ENCODE data around the gene TMEM63A.

Gene TMEM63A

DNA sequence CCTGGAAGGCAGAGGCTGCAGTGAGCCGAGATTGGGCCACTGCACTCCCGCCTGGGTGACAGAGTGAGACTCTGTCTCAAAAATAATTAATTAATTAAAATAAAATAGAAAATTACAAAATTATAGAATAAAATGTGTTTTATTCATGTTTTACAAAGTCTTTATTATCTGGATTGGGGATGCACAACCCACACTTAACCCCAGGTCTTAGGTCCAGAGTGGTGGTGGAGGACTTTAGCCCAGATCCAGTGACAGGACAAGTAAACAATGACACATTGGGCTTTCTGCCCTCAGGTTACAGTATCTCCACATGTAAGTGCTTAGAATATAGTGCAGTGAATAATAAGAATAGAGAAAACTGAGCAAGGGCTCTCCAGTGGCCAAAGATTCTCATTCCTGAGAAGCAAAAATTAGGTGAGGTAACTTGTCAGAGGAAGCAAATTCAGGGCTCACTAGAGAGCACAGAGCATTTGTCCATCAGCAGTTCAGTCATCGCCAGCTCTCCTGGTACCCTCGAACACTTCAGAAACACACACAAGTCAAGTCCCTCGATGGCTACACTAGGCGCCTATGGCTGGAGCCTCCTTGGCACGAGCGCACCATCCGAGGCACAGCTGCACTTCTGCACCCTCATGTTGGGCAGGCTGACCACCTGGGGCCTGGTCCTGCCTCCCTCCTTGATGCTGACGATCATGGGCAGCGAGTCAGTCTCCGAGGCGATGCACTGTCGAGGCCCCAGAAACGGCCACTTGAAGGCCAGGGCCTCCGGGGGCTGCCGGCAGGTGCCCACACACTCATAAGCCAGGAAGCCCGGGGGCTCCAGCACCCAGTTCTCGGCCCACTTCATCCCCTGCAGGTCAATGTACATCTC lies 4.2 kb upstream of the TMEM63A start:
- no peak for DNase-seq (ENCODE audit: low read depth, low spot score)

DNA sequence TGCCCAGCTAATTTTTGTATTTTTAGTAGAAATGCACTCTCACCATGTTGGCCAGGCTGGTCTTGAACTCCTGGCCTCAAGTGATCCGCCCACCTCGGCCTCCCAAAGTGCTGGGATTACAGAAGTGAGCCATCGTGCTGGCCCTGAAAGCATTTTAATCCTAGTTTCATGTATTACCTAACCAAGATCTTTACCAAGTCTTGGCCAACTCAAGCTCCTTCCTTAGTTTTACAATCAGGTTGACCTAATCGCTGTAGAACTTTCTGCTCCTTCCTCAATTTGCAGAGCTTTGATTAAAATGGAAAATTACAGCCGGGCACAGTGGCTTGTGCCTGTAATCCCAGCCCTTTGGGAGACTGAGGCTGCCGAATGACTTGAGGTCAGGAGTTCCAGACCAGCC lies 3.2 kb upstream of the TMEM63A start:
- no peak for DNase-seq (ENCODE audit: low read depth, low spot score)

DNA sequence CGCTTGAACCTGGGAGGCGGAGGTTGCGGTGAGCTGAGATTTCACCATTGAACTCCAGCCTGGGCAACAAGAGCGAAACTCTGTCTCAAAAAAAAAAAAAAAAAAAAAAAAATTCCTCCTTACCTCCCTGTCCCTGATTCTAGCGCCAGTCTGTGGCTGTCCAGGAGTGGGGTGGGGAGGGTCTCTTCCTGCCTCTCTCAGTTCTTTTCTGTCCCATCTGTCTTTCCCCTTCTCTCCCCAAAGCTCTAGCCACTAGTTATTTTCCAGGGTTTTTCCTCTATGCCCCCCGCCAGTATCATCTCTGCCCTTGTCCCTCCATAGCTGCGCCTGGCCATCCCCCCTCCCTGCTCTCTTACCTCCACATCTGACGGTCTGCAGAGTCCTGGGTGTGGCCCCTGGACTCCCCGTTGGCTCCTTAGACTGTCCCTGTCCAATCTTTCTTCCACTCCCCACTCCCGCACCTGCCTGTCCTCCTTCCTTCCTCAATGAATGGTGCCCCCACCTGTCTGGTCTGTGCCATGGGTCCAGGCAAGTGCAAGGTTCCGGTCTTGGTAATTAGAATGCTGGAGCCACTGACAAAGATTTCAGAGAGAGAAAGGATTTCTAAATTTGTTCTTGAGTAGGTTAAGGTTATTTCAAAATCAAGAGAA lies 1.6 kb upstream of the TMEM63A start:
- no peak for DNase-seq (ENCODE audit: low read depth, low spot score)

DNA sequence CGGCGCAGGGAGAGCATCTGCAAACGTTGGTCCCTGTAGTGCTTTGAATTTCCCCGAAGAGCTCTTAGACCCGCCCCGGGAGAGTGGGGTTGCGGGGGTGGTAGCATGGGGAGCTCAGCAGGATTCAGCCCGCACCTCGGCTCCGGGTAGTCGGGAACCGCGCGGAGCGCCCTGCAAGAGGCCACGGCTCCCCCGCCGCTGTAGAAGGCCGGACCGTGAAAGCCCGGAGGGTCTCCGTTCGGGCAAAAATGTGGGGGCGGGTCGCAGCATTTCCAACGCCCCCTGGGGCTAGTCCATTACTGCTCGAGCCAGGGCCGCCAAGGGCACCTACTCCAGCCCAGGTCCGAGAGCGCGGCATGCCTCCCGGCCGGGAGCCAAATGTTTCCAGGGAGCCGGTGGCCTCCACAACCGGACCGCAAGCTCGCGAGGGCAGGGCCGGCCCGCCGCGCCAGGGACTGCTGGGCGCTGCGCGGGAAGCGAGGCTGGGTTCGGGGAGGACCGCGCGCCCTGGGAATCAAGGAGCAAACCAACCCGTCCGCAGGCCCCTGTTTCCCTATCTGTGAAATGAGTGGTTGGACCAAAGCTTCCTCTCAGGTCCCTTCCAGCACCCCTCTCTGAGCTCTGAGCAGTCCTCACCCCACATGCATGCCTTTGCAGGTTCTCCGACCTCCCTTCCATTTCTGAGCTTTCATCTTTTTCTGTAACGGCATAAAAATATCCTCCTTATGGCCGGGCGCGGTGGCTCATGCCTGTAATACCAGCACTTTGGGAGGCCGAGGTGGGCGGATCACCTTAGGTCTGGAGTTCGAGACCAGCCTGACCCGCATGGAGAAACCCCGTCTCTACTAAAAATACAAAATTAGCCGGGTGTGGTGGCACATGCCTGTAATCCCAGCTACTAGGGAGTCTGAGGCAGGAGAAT lies 775 bp upstream of the TMEM63A start:
- DNase-seq (ENCODE audit: low read depth, low spot score), result no peak

DNA sequence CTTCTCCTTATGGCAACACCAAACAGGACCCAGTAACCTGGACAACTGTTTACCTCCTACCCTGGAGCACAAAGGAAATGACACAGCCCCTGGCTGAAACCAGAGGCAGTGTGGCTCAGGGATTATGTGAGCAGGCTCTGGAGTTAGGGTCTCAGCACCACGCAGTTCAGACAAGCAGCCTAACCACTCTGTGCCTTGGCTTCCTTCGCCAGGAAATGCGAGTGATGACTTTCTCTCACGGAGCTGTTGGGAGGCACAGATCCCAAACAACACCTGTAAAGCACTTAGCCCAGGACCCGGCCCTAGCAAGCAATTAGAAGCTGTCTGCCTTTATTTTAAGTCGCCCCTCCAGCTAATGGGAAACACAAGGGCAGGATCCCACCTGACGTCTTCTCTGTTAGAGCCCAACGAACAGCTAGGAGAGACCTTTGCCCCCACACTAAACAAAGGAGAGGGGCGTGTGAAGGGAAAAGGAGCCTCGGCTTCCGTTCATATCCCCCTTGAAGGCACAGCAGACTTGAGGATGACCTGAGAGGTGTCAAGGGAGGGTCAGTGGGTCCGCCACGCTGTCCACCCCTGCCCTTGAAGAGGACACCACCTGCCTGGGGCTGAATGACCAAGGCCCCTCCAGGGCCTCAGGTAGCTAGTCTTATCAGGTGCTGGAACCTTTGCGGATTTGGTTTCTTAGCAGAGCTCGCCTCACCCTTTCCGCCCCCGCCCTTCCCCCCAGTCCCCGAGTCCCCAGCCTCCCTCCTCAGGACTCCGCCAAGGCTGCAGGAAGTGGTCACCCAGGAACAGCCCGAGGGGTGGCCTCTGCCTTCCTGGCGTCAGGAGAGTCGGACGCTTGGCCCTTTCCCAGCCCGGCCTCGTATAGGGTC lies 860 bp downstream of the TMEM63A start:
- no peak for DNase-seq (ENCODE audit: low read depth, low spot score)

DNA sequence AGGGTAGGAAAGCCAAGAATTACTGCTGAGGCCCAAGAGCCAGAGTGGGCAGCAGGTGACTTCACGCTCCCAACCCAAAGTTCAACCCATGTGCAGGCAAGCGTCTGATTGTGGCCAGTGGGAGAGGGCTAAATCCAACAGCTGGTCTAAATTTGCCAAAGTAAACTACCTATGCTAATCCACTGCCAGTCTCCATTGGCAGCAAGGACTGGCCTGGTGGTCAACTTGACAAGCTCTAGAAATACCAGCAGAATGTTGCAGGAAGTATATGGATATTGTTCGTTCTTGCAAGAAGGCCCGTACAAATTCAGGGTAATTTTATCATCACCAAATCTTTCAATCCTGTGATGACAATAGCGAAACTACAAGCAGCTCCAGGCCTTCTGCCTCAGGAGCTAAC lies 1.5 kb downstream of the TMEM63A start:
- no peak for DNase-seq (ENCODE audit: low read depth, low spot score)

DNA sequence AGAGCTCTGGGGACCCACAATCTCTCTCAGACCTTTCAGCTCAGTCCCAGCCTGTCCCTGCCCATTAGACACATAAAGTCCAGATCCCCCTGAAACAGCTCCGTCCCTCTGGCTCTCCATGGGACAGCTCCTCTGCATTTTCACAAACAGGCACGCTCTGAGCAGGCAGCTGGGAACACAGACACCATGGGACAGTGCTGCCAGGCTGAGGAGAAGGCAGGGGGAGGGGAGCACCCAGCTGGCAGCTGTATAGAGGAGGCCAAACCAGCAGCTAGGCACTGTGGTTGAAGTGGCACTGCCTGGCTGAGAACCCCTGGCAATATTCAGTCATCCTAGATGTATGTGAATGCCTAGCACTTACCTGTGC lies 2.0 kb downstream of the TMEM63A start:
- no peak for DNase-seq (ENCODE audit: low read depth, low spot score)

DNA sequence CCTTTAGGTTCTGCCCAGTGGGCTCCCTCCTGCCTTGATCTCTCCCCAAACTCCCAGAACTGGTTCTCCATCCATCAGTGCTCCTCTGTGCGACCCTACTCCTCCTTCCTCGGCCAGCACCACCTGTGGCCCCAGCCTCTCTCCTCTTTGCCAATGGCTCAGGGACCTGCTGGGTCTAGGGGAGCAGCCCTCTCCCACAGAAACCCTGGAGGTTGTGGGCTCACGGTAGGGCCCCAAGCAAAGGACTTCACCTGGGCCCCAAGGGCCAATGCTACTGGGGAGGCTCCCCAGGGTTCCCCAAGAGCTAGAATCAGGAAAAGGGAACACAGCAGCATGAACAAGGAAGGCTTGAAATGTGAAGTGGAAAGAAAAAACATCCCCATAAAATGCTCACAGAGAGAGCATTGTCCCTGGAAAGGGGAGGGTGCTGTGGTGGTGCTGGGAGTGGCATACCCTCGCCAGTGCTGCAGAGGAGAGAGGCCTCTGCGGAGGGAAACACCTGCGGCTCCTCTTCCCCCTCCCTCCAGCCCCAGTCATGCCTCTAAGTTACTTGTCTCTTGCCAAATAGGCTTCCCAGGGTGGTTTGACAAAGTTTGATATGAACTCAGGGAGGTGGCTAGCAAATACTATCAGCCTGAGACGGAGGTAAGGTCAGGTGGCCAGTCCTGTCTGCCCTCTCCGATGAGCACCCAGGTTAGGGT lies 2.5 kb downstream of the TMEM63A start:
- no peak for DNase-seq (ENCODE audit: low read depth, low spot score)

DNA sequence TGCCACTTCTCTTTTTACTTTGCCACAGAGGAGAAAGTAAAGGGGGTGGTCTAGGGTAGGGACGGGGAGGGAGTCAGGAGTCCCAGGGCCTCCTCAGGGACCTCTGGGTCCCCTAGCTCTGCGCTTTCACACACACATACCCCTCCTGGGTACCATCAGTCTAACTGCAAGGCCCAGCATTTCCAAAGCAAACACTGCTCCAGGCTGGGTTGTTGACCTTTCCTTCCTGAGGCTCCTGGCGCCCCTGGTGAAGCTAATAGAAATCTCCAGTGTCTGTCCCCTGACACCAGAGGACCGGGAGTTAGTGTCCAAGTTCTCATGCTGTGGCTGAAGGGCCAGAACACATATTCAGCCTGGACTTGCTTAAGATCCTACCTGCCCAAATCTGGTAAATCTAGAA lies 3.9 kb downstream of the TMEM63A start:
- no peak for DNase-seq (ENCODE audit: low read depth, low spot score)

DNA sequence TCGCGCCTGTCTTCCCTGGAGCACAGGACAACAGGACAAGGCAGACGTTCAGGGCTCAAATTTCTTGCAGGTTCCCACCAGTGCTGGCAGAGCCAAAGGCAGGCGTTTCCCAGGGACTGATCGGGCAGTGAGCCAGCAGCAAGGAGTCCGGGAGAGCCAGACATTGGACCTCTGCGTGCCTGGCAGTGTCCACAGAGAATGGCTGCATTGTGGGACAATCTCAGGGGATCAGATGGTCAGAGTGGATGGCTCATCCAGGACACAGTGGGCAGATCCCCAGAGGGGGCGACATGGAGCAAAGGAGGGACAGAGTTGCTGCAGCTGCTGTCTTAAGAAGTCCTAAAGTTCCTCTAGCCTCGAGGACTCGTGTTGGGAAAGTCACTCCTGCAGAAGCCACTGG lies 4.6 kb downstream of the TMEM63A start:
- no peak for DNase-seq (ENCODE audit: low read depth, low spot score)

DNA sequence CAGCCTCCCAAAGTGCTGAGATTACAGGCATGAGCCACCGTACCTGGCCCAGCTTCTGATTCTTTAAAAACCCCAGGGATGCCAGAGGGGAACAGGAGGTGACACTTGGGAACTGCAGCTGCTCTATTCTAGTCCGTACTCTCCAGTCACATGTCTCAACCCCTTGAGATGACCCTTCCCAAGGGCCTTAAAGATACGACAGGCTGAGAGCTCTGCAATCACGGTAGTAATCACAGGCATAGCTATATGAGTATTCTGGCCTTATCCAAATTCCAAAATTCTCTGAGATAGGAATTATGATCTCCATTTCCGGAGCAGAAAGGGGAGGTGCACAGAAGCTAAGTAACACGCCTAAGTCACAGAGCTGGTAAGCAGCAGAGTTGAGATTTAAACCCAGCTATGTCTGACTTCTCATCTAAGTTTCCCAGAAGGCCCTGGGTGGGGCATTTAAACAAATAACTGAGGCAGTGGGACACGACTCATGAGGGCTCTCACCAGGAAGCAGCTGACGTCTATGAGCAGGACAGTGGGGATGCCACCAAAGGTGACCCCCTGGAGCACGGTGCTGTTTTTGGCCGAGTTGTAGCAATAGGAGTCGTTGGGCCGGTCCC lies 5.2 kb downstream of the TMEM63A start:
- no peak for DNase-seq (ENCODE audit: low read depth, low spot score)

DNA sequence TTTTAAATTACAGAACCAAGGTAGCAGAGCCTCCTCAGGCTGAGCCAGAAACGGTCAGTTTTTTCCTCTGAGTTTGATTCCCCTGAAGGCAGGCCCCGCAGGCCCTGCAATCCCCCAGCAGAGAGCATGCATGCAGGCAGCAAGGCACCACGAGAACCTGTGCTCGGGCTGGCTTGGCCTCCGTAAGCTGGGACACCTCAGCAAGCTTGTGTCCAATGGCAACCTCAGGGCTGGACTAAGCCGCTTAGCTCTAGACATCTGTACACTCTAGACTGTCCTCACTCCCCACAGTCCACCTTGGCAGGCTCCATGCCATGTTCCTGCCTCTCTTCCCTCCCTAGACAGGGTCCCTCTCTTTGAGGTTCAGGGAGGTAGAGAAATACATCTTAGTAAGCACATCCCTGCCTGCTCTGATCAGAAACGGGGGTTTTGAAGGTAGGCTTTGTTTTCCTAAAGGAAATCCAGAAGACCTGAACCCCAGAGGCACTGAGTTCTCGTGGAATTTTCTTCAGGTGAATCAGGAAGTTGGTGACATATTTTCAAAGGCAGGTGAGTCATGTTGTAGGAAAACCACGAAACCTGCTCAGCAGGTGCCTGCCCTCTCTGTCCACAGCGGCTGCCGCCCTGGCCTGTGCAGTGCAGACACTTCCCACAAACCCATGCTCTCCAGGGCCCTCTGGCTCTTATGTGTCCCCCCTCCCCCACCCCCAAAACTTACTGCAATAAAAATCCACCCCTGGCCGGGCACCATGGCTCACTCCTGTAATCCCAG lies 7.0 kb downstream of the TMEM63A start:
- DNase-seq (ENCODE audit: low read depth, low spot score), result no peak

DNA sequence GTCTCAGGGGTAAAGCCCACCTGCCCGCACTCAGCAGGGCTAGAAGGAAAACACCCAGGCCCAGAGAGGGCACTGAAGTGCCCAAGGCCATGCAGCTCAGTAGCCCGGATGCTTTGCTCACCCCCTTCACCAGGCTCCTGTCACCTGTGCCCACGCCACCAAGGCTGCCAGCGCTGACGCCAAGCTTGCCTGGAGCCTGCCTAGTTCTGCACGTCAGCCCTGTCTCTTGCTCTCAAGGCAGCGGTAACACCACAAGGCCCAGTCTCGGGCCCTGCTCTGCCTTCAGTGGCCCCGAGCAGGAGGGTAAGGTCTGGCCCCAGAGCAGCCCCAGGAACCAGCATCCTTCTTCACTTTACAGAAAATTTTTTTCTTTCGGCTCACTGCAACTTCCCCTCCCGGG lies 7.7 kb downstream of the TMEM63A start:
- no peak for DNase-seq (ENCODE audit: low read depth, low spot score)

DNA sequence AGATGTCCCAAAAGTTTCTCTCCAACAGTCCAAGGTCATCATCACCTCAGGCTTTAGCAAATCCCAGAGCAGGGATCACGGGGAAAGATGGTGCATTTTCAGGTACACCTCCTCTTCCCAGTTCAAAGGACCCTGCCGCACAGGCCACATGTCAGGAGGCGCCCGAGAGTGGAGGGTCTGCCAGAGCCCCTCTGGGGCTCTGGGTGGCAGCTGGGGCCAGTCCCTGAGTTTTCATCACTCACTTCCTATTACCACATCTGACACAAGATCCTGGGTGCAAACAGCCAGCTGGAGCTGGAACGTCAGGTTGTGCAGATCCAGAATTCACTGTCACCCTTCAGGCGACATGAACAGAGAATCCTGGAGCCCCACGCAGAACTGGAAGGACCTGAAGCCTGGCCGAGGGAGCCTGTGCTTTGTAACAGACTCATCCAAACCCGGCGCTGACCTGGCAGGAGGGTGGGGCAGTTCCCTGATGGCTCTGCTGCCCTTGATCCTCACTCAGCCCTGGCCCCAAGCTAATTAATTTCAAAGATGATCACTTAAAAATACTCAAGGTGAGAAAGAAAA lies 8.8 kb downstream of the TMEM63A start:
- no peak for DNase-seq (ENCODE audit: low read depth, low spot score)

DNA sequence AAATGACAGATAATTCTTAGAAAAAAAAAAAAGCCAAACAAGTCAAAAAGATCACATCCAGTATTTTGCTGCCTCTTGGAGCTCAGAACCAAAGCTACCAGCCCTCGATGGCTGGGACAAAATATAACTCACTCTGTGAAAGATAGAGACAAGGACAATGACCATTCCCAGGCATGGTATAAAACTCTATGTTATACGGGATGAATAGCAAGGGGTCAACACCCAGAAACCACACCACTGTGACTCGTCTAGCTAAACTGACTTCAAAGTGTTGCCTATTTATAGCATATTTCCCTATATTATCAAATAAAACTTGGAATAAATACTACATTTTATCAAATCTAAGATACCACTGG lies 10.1 kb downstream of the TMEM63A start:
- DNase-seq (ENCODE audit: low read depth, low spot score), result no peak

DNA sequence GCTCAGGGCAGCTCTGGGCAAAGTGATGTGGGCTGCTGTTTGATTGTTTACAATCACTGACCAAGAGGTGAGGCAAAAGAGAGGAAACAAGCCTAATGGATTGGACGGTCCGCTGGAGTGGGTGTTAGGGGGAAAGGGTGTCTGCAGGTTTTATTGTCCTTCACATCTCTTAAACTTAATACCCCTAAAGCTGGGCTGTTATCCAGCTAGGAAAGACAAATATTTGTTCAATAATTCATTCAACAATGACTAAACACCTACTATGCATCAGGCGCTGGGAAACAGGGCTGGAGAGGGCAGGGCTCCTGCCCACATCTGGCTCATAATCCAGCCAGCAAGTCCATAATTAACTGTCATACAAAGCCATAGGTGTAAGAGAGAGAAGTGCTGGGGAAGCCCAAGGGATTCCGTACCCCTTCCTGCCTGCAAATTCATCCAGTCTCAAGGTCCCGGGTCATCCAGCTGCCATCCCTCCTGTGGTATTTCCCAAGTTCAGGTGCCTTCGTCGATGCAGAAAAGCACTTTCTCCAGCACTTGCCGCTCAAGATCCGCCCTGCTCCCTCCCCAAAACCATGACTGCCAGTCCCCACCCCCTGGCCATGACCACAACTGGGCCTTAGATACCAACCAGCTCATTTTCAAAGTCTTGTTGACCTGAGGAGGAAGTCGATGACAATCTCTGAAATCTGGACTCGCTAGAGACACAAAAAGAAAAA lies 10.7 kb downstream of the TMEM63A start:
- DNase-seq (ENCODE audit: low read depth, low spot score), result no peak

DNA sequence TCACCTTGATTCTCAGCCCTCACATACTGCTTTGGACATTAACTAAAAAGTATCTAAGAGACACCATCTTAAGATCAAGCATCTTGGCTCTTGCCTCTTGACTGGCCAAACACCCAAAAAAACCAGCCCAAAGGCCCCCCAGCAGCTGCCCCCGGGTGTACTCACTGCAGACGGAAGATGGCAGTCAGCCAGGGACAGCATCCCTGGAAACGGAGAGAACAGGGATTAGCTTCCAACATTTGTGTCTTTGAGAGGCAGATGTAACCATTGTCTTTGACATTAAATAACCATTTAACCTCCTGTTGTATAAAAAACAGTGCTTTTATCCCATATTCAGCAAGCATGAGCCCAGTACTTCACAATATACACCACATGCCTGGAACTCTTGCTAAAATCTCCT lies 11.3 kb downstream of the TMEM63A start:
- no peak for DNase-seq (ENCODE audit: low read depth, low spot score)

DNA sequence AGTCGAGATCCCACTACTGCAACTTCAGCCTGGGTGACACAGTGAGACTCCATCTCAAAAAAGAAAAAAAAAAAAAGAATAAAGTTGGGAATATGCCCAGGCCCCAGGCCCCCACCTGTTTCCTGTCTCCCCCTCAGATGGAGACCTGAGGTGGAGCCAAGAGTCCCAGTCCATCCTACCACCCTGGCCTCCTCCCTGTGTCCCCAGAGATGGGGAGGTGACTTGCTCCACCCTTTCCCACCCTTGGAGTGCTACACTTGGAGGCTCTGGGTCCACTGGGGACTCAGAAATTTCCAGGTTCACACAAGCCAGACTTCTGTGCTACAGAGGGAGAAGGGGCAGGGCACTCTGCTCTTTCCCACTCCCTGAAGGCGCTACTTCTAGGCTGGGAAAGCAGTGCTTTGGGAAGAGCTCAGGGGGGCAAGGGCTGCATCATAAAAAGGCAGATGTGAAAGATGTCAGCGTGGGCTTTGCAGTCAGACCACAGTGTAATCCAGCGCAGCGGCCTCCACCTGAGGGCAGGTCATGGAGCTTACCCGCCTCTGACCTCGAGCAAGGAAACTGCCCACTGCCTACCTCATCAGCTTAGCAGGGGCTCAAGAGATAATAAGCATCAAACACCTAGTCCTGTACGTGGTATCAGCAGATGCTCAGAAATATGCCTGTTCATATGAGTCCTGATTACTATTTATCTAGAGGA lies 13.4 kb downstream of the TMEM63A start:
- DNase-seq (ENCODE audit: low read depth, low spot score), result no peak
